ENCODE data around the gene TRPM3. TPM values are rescaled to one million over a fixed set of nuclear protein-coding genes. Genes with fewer than 3 reads are reported as not detected.

Gene TRPM3
- total RNA-seq, 4 donors from 2014 or later: under 0.01 to 0.26 (median under 0.01) TPM

- 62 to 63% methylated on average over 1 of the region's 1 CpG for WGBS, 2 donors
- no peak overlapping the region for H3K4me3 ChIP-seq
- H3K36me3 ChIP-seq: no peaks in the 10 kb centered on the region
- H3K4me1 ChIP-seq: peaks cover 0 to 19% (median 3%) of the 10 kb centered on the region in 3 donors
- no peaks in the 10 kb centered on the region for H3K9me3 ChIP-seq
- intact Hi-C loops (cut with DNase I): no loop called here
- TF ChIP-seq, protein P1, sequence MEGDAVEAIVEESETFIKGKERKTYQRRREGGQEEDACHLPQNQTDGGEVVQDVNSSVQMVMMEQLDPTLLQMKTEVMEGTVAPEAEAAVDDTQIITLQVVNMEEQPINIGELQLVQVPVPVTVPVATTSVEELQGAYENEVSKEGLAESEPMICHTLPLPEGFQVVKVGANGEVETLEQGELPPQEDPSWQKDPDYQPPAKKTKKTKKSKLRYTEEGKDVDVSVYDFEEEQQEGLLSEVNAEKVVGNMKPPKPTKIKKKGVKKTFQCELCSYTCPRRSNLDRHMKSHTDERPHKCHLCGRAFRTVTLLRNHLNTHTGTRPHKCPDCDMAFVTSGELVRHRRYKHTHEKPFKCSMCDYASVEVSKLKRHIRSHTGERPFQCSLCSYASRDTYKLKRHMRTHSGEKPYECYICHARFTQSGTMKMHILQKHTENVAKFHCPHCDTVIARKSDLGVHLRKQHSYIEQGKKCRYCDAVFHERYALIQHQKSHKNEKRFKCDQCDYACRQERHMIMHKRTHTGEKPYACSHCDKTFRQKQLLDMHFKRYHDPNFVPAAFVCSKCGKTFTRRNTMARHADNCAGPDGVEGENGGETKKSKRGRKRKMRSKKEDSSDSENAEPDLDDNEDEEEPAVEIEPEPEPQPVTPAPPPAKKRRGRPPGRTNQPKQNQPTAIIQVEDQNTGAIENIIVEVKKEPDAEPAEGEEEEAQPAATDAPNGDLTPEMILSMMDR (IDR thresholded peaks at IDR 0.05): no peak
- TF ChIP-seq POLR2A (IDR thresholded peaks at IDR 0.05): no peak
- no peak overlapping the region for H3K27ac ChIP-seq
- DNase-seq: no peak
- no peaks in the 10 kb centered on the region for H3K27me3 ChIP-seq
Observed at GRCh38 chr9:70539526-70539925, 581.9 kb downstream of the TRPM3 start.

- 56 to 60% methylated on average over 1 of the region's 1 CpG for WGBS, 2 donors
- Histone ChIP-seq H3K9me3 (no peaks in the 10 kb centered on the region), H3K27ac (no peak overlapping the region), H3K36me3 (no peaks in the 10 kb centered on the region), H3K4me1 (peaks cover 0 to 19% (median 3%) of the 10 kb centered on the region in 3 donors), H3K27me3 (no peaks in the 10 kb centered on the region), H3K4me3 (no peak overlapping the region)
- no peak for DNase-seq
- TF ChIP-seq POLR2A (IDR thresholded peaks at IDR 0.05): no peak
- TF ChIP-seq, protein P1 (IDR thresholded peaks at IDR 0.05): no peak
- intact Hi-C loops (cut with DNase I): no loop called here
Observed at GRCh38 chr9:70539001-70539400, 582.4 kb downstream of the TRPM3 start.

DNA sequence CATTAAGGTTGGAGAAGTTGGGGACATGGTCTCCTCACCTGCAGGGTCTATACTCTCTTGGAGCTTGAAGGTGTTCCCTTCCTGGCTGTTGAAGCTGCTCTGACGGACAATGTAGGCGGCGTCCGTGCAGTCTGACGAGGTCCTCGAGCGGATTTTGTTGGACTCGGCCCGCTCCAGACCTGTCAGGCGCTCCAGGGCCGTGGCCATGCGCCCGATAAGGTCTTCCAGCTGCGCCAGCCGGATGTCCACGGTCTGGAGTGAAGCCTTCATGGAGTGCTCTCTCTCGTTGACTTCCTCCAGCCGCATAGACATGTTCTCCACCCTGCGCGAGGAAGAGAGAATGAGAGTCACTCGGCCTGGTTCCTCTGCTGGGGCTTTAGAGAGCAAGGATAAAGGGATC, 584.3 kb downstream of the TRPM3 start:
- H3K27me3 ChIP-seq: no peaks in the 10 kb centered on the region
- 64 to 96% methylated on average over 3 to 21 of the region's 21 CpGs for WGBS, 2 donors
- DNase-seq: no peak
- no peaks in the 10 kb centered on the region for H3K36me3 ChIP-seq
- H3K4me1 ChIP-seq: peaks cover 0 to 19% (median 3%) of the 10 kb centered on the region in 3 donors
- H3K27ac ChIP-seq: no peak overlapping the region
- TF ChIP-seq POLR2A (IDR thresholded peaks at IDR 0.05): no peak
- TF ChIP-seq, protein P1 (IDR thresholded peaks at IDR 0.05): no peak
- H3K9me3 ChIP-seq: no peaks in the 10 kb centered on the region
- no peak overlapping the region for H3K4me3 ChIP-seq
- intact Hi-C loops (cut with DNase I): no loop called here

DNA sequence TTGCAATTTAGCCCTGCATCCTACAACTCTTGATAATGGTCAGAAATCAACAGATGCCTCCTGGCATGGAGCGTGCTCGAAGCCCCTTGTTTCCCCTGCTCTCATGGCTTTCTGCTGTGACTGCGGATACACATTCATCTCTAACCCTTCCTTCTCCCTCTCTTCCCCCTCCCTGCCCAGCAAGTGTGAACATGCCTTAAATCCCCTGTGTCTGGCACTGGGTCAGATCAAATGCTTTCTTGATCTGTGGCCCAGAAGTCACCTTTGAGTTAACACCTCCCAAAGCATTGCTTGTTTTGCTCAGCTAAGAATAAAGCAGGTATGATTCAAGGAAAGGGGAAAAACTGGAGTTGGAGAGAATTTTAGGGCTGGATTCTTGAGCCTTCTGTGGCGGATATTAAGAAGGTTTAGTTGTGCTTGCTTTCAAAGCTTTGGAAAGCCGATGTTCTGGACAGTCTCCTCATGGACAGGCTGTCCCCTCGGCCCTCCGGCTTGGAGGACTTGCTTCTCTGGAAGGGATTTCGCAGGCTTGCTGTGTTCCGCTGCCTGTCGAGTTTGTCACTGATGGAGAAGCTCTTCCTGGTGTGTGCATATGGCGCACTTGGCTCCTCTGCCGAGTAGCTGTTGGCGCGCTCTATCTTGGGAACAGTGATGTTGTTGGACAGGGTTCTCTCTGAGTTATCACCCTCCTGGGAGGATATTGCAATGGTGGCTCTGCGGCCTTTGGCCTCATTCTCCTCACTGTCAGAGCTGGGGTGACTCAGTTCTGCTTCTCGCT, 585.7 kb downstream of the TRPM3 start:
- no peak for DNase-seq
- no peak for TF ChIP-seq POLR2A (IDR thresholded peaks at IDR 0.05)
- TF ChIP-seq, protein P1 (IDR thresholded peaks at IDR 0.05): no peak
- Histone ChIP-seq H3K27ac (peak overlapping the region in 1 of 4 donors; percentile 38), H3K9me3 (no peaks in the 10 kb centered on the region), H3K27me3 (no peaks in the 10 kb centered on the region), H3K36me3 (no peaks in the 10 kb centered on the region), H3K4me3 (no peak overlapping the region), H3K4me1 (peaks cover 0 to 19% (median 3%) of the 10 kb centered on the region in 3 donors)
- 62 to 84% methylated on average over 10 to 16 of the region's 16 CpGs for WGBS, 2 donors
- intact Hi-C loops (cut with DNase I): no loop called here

- intact Hi-C loops (cut with DNase I): no loop called here
Observed at GRCh38 chr9:70534471-70534870, 587.0 kb downstream of the TRPM3 start.

More at GRCh38 chr9:70534471-70534870, 587.0 kb downstream of the TRPM3 start:
- DNase-seq: no peak
- H3K27ac ChIP-seq: no peak overlapping the region
- H3K4me1 ChIP-seq: peaks cover 0 to 19% (median 3%) of the 10 kb centered on the region in 3 donors
- H3K36me3 ChIP-seq: no peaks in the 10 kb centered on the region
- TF ChIP-seq POLR2A (IDR thresholded peaks at IDR 0.05): no peak
- TF ChIP-seq, protein P1 (IDR thresholded peaks at IDR 0.05): no peak
- no peaks in the 10 kb centered on the region for H3K9me3 ChIP-seq
- H3K4me3 ChIP-seq: no peak overlapping the region
- H3K27me3 ChIP-seq: no peaks in the 10 kb centered on the region

Measured in esophagus squamous epithelium (tissue), 5 donors.